ENCODE data around the gene TMEM11. TPM values are rescaled to one million over a fixed set of nuclear protein-coding genes. Genes with fewer than 3 reads are reported as not detected.

Gene TMEM11
- total RNA-seq, 1 donor, result 21.6 TPM

DNA sequence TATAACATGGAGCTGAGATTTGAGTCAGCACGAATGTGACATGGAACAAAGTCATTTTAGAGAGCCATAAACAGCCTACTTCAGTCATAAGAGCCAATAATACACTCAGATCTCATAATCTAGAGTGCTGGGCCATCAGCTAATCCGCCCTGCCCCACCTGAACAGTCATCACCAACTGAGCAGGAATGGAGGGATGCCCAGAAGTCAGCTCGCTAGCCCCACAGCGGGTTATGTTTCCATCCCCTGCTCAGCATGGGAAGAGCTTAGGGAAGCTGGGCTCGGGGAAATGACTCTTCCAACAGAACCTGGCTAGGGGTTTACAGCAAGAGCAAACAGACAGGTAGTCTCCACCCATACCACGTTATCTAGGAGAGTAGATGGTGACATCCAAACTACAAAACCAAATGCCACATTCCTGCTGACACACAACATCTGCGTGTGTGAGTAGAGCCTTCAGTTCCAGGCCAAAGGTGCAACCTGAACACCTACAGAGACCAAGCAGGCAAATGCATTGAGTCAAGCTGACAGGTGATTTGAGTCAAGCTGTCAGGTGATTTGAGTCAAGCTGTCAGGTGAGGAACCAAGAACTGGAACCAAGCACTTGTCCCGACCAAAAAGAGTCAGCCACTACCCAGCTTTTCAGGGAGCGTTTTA is 2.0 kb downstream of the TMEM11 start:
- H3K4me3 ChIP-seq (ENCODE audit: low read depth, low read length), result no peak overlapping the region
- TF ChIP-seq, protein P1, sequence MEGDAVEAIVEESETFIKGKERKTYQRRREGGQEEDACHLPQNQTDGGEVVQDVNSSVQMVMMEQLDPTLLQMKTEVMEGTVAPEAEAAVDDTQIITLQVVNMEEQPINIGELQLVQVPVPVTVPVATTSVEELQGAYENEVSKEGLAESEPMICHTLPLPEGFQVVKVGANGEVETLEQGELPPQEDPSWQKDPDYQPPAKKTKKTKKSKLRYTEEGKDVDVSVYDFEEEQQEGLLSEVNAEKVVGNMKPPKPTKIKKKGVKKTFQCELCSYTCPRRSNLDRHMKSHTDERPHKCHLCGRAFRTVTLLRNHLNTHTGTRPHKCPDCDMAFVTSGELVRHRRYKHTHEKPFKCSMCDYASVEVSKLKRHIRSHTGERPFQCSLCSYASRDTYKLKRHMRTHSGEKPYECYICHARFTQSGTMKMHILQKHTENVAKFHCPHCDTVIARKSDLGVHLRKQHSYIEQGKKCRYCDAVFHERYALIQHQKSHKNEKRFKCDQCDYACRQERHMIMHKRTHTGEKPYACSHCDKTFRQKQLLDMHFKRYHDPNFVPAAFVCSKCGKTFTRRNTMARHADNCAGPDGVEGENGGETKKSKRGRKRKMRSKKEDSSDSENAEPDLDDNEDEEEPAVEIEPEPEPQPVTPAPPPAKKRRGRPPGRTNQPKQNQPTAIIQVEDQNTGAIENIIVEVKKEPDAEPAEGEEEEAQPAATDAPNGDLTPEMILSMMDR (IDR thresholded peaks at IDR 0.05; ENCODE audit: insufficient read depth, low read depth, low read length), result no peak
- no peak for DNase-seq (ENCODE audit: low read depth)

DNA sequence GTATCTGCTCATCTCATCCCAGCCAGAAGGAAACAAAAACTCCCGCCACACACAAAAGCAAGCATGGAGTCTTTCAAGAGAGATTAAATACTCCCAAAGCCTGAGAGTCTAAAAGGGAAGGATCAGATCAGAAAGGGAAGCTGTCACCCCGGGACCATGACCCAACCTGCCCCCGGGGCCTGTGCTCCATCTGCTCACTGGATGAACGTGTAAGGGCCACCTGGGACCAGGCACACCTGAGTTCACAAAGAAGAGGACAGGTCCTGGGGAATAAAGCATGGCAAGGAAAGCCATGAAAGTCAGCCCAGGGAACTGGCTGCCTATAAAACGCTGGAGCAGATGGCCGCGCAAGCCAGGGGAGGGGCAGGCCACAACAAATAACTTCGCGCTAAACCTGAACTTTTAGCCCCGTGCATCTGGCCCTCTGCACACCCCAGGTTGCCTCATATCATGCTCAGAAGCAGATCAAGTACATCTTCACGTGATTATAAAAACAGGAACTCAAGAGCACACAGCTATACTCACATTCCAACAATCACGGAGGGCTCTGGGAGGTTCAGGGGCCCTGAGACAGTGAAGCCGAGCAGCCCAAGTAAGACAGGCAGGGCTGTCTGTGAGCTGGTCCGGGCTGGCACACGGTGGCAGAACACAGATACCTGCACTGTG is 3.4 kb downstream of the TMEM11 start:
- no peak overlapping the region for H3K4me3 ChIP-seq (ENCODE audit: low read depth, low read length)
- peak; percentile 36 for DNase-seq (ENCODE audit: low read depth)
- TF ChIP-seq, protein P1 (IDR thresholded peaks at IDR 0.05; ENCODE audit: insufficient read depth, low read depth, low read length), result no peak

DNA sequence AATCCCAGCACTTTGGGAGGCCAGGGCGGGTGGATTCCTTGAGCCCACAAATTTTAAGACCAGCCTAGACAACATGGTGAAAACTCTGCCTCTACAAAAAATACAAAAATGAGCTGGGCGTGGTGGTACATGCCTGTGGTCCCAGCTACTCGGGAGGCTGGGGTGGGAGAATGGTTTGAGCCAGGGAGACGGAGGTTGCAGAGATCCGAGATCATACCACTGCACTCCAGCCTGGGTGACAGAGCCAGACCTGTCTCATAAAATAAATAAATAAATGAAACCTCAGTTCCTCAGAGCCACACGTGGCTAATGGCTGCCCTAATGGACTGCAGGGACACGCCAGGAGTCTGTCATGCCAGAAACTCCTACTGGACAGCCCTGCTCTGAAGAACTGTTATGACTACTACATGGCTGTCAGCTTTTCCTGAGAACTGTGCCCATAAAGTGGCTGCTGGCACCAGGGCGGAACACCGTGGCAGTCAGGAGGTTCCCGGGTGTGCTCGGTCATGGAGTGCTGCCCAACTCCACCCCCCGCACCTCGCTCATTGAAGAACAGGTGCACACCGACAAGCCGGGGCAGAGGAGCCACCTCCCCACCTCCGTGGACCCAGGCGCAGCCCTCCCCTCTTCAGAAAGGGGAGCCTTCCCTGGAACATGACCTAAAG is 4.3 kb downstream of the TMEM11 start:
- TF ChIP-seq, protein P1 (IDR thresholded peaks at IDR 0.05; ENCODE audit: insufficient read depth, low read depth, low read length), result no peak
- DNase-seq (ENCODE audit: low read depth), result no peak
- no peak overlapping the region for H3K4me3 ChIP-seq (ENCODE audit: low read depth, low read length)

GRCh38 chr17:21208352-21208751 is 5.6 kb downstream of the TMEM11 start:
- no peak for DNase-seq (ENCODE audit: low read depth)
- TF ChIP-seq, protein P1 (IDR thresholded peaks at IDR 0.05; ENCODE audit: insufficient read depth, low read depth, low read length), result no peak
- H3K4me3 ChIP-seq (ENCODE audit: low read depth, low read length), result no peak overlapping the region

- TF ChIP-seq, protein P1 (IDR thresholded peaks at IDR 0.05; ENCODE audit: insufficient read depth, low read depth, low read length), result no peak
- no peak overlapping the region for H3K4me3 ChIP-seq (ENCODE audit: low read depth, low read length)
- DNase-seq (ENCODE audit: low read depth), result no peak
These were observed 9.0 kb downstream of the TMEM11 start for GRCh38 chr17:21204935-21205334.

- no peak for DNase-seq (ENCODE audit: low read depth)
- no peak overlapping the region for H3K4me3 ChIP-seq (ENCODE audit: low read depth, low read length)
- TF ChIP-seq, protein P1 (IDR thresholded peaks at IDR 0.05; ENCODE audit: insufficient read depth, low read depth, low read length), result no peak
These were observed 11.4 kb downstream of the TMEM11 start for GRCh38 chr17:21202512-21202911.

Data from fibroblast of villous mesenchyme (primary cell).